HG02571 (cell line): ENCODE measurements around the gene DNMBP.
"Not testable (repeated sequence)": the region's sequence is repeated elsewhere in the genome, so short reads cannot be mapped to it uniquely, and the experiment has no call there.

Experiments
- ATAC-seq: cut with Tn5 transposase; IDR thresholded peaks from one replicate; pipeline ENCODE4 v1.9.1; 2021; ENCODE audit warnings: mild to moderate bottlenecking, moderate library complexity; ENCODE audit not compliant: unreplicated experiment

DNMBP gene

GRCh38 chr10:99916776-99917175, 93.0 kb downstream of the DNMBP start:
- ATAC-seq: no peak

- ATAC-seq: no peak
These were observed 94.3 kb downstream of the DNMBP start for GRCh38 chr10:99915414-99915813.

- no peak for ATAC-seq
These were observed 95.5 kb downstream of the DNMBP start for GRCh38 chr10:99914236-99914635.

- ATAC-seq: no peak
These were observed 95.9 kb downstream of the DNMBP start for GRCh38 chr10:99913831-99914235.

GRCh38 chr10:99912041-99912440, 97.7 kb downstream of the DNMBP start:
- ATAC-seq: no peak

GRCh38 chr10:99908512-99908911, 101.2 kb downstream of the DNMBP start:
- ATAC-seq: no peak

- no peak for ATAC-seq
These were observed 103.3 kb downstream of the DNMBP start for GRCh38 chr10:99906470-99906869.

- no peak for ATAC-seq
These were observed 103.8 kb downstream of the DNMBP start for GRCh38 chr10:99905971-99906370.

- ATAC-seq: no peak
These were observed 113.9 kb downstream of the DNMBP start for GRCh38 chr10:99895867-99896266.

GRCh38 chr10:99895066-99895465, 114.7 kb downstream of the DNMBP start:
- ATAC-seq: not testable (repeated sequence)

GRCh38 chr10:99894613-99895012, 115.1 kb downstream of the DNMBP start:
- no peak for ATAC-seq

- no peak for ATAC-seq
These were observed 121.1 kb downstream of the DNMBP start for GRCh38 chr10:99888622-99889021.

- no peak for ATAC-seq
These were observed 126.2 kb downstream of the DNMBP start for GRCh38 chr10:99883523-99883922.

- no peak for ATAC-seq
These were observed 128.4 kb downstream of the DNMBP start for GRCh38 chr10:99881371-99881770.

- no peak for ATAC-seq
These were observed 129.5 kb downstream of the DNMBP start for GRCh38 chr10:99880080-99880835.

- no peak for ATAC-seq
These were observed 134.3 kb downstream of the DNMBP start for GRCh38 chr10:99875473-99875872.

- no peak for ATAC-seq
These were observed 135.2 kb downstream of the DNMBP start for GRCh38 chr10:99874341-99875085.

- ATAC-seq: no peak
These were observed 135.9 kb downstream of the DNMBP start for GRCh38 chr10:99873846-99874245.

- ATAC-seq: no peak
These were observed 137.2 kb downstream of the DNMBP start for GRCh38 chr10:99872367-99873162.

- no peak for ATAC-seq
These were observed 139.5 kb downstream of the DNMBP start for GRCh38 chr10:99870123-99870730.

GRCh38 chr10:99869581-99870122, 140.1 kb downstream of the DNMBP start:
- no peak for ATAC-seq
